Activated CD8-positive, alpha-beta memory T cell treated with anti-CD3 and anti-CD28 coated beads, Interleukin-2, amount 50 U/mL, for 48 hours (primary cell): ENCODE measurements around the gene SF3B5.
"Not testable (repeated sequence)": the region's sequence is repeated elsewhere in the genome, so short reads cannot be mapped to it uniquely, and the experiment has no call there.

Source experiments
- DNase-seq: peaks from one replicate; pipeline ENCODE4 v3.0.0-alpha.2; 2020

The SF3B5 gene

GRCh38 chr6:144104488-144104887, 9.1 kb upstream of the SF3B5 start:
- no peak for DNase-seq

- DNase-seq = no peak
Measured at GRCh38 chr6:144103026-144103563, 7.7 kb upstream of the SF3B5 start.

GRCh38 chr6:144098993-144099392, 3.6 kb upstream of the SF3B5 start:
- DNase-seq = no peak

- DNase-seq = no peak
Measured at GRCh38 chr6:144094731-144095133, 641 bp downstream of the SF3B5 start.

GRCh38 chr6:144093658-144094057, 1.7 kb downstream of the SF3B5 start:
- no peak for DNase-seq

GRCh38 chr6:144093236-144093635, 2.1 kb downstream of the SF3B5 start:
- DNase-seq = no peak

- no peak for DNase-seq
Measured at GRCh38 chr6:144090384-144090783, 5.0 kb downstream of the SF3B5 start.

GRCh38 chr6:144087789-144088426, 7.5 kb downstream of the SF3B5 start:
- DNase-seq = no peak

GRCh38 chr6:144086959-144087358, 8.4 kb downstream of the SF3B5 start:
- no peak for DNase-seq

GRCh38 chr6:144083172-144083571, 12.2 kb downstream of the SF3B5 start:
- DNase-seq = no peak

- DNase-seq = not testable (repeated sequence)
Measured at GRCh38 chr6:144082412-144082811, 13.0 kb downstream of the SF3B5 start.

GRCh38 chr6:144077871-144078270, 17.5 kb downstream of the SF3B5 start:
- no peak for DNase-seq

GRCh38 chr6:144075875-144076274, 19.5 kb downstream of the SF3B5 start:
- DNase-seq = no peak

- DNase-seq = no peak
Measured at GRCh38 chr6:144075187-144075586, 20.2 kb downstream of the SF3B5 start.

GRCh38 chr6:144073024-144073423, 22.3 kb downstream of the SF3B5 start:
- DNase-seq = no peak

- DNase-seq = no peak
Measured at GRCh38 chr6:144069506-144069905, 25.9 kb downstream of the SF3B5 start.

GRCh38 chr6:144068794-144069193, 26.6 kb downstream of the SF3B5 start:
- DNase-seq = no peak

GRCh38 chr6:144066741-144067484, 28.5 kb downstream of the SF3B5 start:
- DNase-seq = no peak

GRCh38 chr6:144066255-144066654, 29.1 kb downstream of the SF3B5 start:
- DNase-seq = no peak

- DNase-seq = no peak
Measured at GRCh38 chr6:144065213-144065660, 30.1 kb downstream of the SF3B5 start.

- peak; percentile 87 for DNase-seq
Measured at GRCh38 chr6:144064402-144065212, 30.8 kb downstream of the SF3B5 start.

GRCh38 chr6:144063744-144064401, 31.5 kb downstream of the SF3B5 start:
- DNase-seq = peak; percentile 92

GRCh38 chr6:144063246-144063743, 32.1 kb downstream of the SF3B5 start:
- DNase-seq = no peak
